Upper lobe of right lung (tissue), 1 donor: ENCODE data around the gene ZDHHC11. TPM values are rescaled to one million over a fixed set of nuclear protein-coding genes. Genes with fewer than 3 reads are reported as not detected.

Source experiments
- ATAC-seq: fragments of 200-7000 bp; cut with Tn5 transposase; one replicate; pipeline ENCODE4 v1.9.1; 2020; ENCODE audit warnings: mild to moderate bottlenecking, moderate library complexity
- DNase-seq: peaks from one replicate; pipeline ENCODE4 v3.0.0-alpha.2; 2020
- H3K27ac ChIP-seq: fragments of 200-600 bp; one replicate; pipeline ENCODE4 v1.8.0; 2022
- H3K27me3 ChIP-seq: fragments of 200-600 bp; one replicate; pipeline ENCODE4 v1.8.0; 2022; ENCODE audit warnings: mild to moderate bottlenecking
- H3K36me3 ChIP-seq: fragments of 200-600 bp; one replicate; pipeline ENCODE4 v1.8.0; 2022
- H3K4me1 ChIP-seq: fragments of 200-600 bp; one replicate; pipeline ENCODE4 v1.8.0; 2022
- H3K4me3 ChIP-seq: fragments of 200-600 bp; one replicate; pipeline ENCODE4 v1.8.0; 2022; ENCODE audit warnings: mild to moderate bottlenecking
- H3K9me3 ChIP-seq: fragments of 200-600 bp; one replicate; pipeline ENCODE4 v1.8.0; 2022
- CTCF ChIP-seq: fragments of 200-600 bp; IDR thresholded peaks from one replicate; pipeline ENCODE4 v1.8.0; 2022; ENCODE audit warnings: antibody characterized with exemption
- intact Hi-C: fragments of 100-400 bp; cut with DNase I; formaldehyde crosslinking; loops from one replicate; pipeline ENCODE4 v1.11.0; 2022
- total RNA-seq: library from RNA; stranded (reverse); fragmentation: NEBNext Ultra II Directional; extraction: Animal tissue kit (Norgen Biotek cat#: 25700); gene quantifications from one replicate; pipeline ENCODE4 v1.2.1, GENCODE V29; 2021
- donor health status: DM: no; HTN: yes; CAD: no; lungs with severe emphysema.

The ZDHHC11 gene
- total RNA-seq, 1 donor from 2014 or later = 12.6 TPM

GRCh38 chr5:891117-891836 is 40.5 kb upstream of the ZDHHC11 start:
- Histone ChIP-seq H3K9me3 (no peaks in the 10 kb centered on the region), H3K27me3 (no peaks in the 10 kb centered on the region), H3K36me3 (peaks cover 48% of the 10 kb centered on the region), H3K4me1 (peaks cover 15% of the 10 kb centered on the region), H3K4me3 (peak overlapping the region; percentile 85), H3K27ac (peak overlapping the region; percentile 90)
- ATAC-seq = no peak
- no peak for DNase-seq
- intact Hi-C loops = no loop called here
- no peak for TF ChIP-seq CTCF

GRCh38 chr5:889075-889710 is 38.4 kb upstream of the ZDHHC11 start:
- intact Hi-C loops = no loop called here
- ATAC-seq = no peak
- no peak for DNase-seq
- no peak for TF ChIP-seq CTCF
- peaks cover 15% of the 10 kb centered on the region for H3K4me1 ChIP-seq
- peaks cover 69% of the 10 kb centered on the region for H3K36me3 ChIP-seq
- no peak overlapping the region for H3K27ac ChIP-seq
- H3K27me3 ChIP-seq = no peaks in the 10 kb centered on the region
- no peak overlapping the region for H3K4me3 ChIP-seq
- H3K9me3 ChIP-seq = no peaks in the 10 kb centered on the region

- H3K36me3 ChIP-seq = peaks cover 74% of the 10 kb centered on the region
- ATAC-seq (no peak), DNase-seq (no peak)
- no peak for TF ChIP-seq CTCF
- H3K27ac ChIP-seq = no peak overlapping the region
- no peak overlapping the region for H3K4me3 ChIP-seq
- H3K27me3 ChIP-seq = no peaks in the 10 kb centered on the region
- intact Hi-C loops = no loop called here
- no peaks in the 10 kb centered on the region for H3K9me3 ChIP-seq
- H3K4me1 ChIP-seq = peaks cover 15% of the 10 kb centered on the region
These were observed 37.9 kb upstream of the ZDHHC11 start for GRCh38 chr5:888638-889035.

- ATAC-seq (no peak), DNase-seq (no peak)
- Histone ChIP-seq H3K4me1 (peaks cover 13% of the 10 kb centered on the region), H3K27ac (no peak overlapping the region), H3K4me3 (no peak overlapping the region), H3K9me3 (no peaks in the 10 kb centered on the region), H3K36me3 (peaks cover 80% of the 10 kb centered on the region), H3K27me3 (no peaks in the 10 kb centered on the region)
- no peak for TF ChIP-seq CTCF
- intact Hi-C loops = no loop called here
These were observed 37.3 kb upstream of the ZDHHC11 start for GRCh38 chr5:887947-888637.

- Histone ChIP-seq H3K27me3 (no peaks in the 10 kb centered on the region), H3K9me3 (no peaks in the 10 kb centered on the region), H3K36me3 (peaks cover 85% of the 10 kb centered on the region), H3K4me3 (no peak overlapping the region), H3K4me1 (peaks cover 10% of the 10 kb centered on the region), H3K27ac (no peak overlapping the region)
- intact Hi-C loops = no loop called here
- DNase-seq (no peak), ATAC-seq (no peak)
- no peak for TF ChIP-seq CTCF
These were observed 36.0 kb upstream of the ZDHHC11 start for GRCh38 chr5:886716-887325.
